Measurements from ENCODE around the gene FADS3. TPM values are rescaled to one million over a fixed set of nuclear protein-coding genes. Genes with fewer than 3 reads are reported as not detected.

FADS3 gene
- total RNA-seq, 1 experiment from 2014 or later: 24.9 TPM

DNA sequence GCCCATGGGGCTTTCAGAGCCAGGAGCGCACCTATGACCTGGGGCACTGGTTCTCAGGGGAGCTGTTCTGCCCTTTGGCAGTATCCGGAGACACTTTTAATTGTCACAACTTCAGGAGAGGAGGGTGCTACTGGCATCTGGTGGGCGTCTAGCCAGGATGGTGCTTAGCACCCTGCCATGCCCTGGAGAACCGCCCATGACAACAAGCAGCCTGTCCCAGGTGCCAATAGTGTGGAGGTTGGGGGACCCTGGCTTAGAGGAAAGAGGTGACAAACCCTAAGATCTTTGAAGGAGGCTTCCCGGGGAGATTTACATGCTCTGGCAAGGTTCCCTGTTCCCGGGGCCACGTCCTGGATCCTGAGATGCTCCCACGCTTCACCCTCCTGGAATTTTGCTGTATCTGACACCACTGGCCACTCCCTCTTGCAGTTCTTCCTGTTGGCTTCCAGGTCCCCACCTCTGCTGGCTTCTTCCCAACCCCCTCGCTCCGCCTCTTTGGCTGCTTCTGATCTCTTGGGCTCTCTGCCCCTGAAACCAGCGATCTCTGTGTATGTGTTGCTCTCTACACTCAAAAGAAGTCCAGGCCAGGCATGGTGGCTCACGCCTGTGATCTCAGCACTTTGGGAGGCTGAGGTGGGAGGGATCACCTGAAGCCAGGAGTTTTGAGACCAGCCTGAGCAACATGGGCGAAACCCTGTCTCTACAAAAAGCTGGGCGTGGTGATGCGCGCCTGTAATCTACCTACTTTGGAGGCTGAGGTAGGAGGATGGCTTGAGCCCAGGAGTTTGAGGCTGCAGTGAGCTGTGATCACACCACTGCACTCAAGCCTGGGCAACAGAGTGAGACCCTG lies 31.1 kb downstream of the FADS3 start:
- DNase-seq (ENCODE audit: low read depth): peak; percentile 23

GRCh38 chr11:61855939-61856680 lies 35.2 kb downstream of the FADS3 start:
- DNase-seq (ENCODE audit: low read depth): no peak

DNA sequence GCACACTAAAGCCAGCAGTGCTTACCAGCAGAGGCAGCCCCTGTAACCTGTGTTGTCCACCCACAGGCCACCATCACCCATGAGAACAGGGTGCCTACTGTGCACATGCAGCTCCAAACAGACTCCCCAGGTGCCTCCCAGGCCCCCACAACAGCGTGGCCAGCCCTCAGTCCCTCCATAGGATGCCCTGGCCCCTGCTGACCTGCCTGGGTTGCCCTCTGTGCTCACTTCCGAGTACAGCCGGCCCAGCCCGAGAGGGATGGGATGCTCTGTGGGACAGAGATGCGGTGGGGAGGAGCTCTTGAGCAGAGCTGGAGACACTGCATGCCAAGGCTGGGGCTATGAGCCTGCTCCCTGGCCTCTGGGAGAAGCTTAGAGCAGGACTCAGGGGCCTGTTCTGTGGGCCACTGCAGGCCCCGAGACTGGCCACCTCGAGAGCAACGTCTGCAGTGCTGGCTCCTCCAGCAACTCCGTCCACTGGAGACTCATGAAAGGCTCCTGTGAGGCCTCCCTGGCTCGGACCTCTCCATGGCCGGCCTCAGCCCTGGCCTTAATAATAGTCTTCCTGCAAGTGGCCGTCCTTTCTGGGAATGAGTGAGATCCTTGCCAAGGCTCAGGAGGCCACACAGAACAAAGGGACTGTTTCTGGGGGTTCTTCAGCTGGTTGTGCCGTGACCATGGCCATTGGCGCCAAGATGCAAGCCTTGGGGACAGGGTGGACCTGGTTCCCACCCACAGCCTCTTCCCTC lies 36.2 kb downstream of the FADS3 start:
- DNase-seq (ENCODE audit: low read depth): no peak

DNA sequence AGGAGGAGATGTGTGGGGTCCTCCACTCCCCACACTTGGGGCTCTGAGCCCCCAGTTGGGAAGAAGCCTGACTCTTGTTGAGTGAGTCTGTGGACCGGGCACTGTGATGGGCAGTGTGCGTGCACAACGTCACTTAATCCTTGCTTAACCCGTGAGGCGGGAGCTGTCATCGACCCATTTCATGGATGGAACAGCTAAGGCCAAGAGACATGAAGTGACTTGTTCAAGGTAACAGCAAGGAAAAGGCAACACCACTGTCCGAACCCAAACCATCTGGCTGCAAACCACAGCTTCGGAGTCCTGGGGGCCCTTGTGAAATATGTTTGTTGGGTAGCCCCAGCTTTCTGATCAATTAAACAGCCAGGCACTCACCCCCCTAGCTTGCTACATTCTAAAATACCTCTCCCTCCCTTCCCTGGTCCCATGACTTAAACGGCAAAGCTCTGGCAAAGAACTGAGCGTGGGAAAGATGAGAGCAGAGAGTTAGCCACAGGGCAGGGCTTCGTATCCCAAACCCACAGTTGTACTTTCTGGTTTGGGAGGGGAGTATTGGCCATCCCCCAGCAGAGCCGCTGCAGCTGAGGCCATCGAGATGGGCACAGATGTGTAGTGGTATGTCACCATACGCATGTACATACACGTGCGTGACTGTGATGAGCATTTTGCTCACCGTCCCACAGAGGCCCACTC lies 37.0 kb downstream of the FADS3 start:
- DNase-seq (ENCODE audit: low read depth): no peak

- no peak for DNase-seq (ENCODE audit: low read depth)
Observed at GRCh38 chr11:61853698-61854169, 37.6 kb downstream of the FADS3 start.

GRCh38 chr11:61851900-61852295 lies 39.4 kb downstream of the FADS3 start:
- DNase-seq (ENCODE audit: low read depth): no peak

DNA sequence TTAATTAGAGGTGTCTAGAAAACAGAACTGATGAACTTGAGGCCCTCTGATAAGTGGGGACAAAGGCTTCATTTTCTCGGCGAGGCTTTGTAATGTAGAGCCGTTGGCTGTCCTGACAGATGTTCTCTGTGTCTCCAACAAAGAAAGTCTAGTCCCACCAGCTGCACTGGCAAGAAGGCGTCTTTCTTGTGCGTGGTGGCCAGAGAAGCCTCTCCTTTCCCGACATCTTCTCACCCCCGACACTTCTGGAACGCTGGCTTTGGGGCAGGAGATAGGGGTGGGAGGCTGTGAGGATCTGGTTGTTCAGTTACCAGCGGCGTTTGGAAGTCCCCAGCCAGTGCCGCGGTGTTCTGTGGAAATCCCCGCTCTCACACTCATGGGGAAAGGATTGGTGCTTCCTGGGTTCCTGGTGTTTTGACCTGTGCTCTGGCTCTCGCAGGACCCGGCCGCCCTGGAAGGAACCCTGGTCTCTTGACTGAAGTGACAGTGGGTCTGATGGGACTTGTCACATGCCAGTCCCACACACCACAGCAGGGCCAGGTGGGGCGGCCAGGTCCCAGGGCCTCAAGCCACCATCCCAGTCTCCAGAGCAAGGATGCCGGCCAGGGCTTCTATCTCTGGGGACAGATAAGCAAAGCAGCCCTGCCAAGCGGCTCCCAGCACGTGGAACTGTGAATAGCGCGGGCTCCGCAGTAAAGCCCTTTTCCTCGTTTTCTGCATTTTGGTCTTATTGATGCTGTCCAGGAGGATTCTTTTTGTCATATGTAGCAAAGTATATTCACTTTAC lies 40.0 kb downstream of the FADS3 start:
- peak; percentile 1 for DNase-seq (ENCODE audit: low read depth)

DNA sequence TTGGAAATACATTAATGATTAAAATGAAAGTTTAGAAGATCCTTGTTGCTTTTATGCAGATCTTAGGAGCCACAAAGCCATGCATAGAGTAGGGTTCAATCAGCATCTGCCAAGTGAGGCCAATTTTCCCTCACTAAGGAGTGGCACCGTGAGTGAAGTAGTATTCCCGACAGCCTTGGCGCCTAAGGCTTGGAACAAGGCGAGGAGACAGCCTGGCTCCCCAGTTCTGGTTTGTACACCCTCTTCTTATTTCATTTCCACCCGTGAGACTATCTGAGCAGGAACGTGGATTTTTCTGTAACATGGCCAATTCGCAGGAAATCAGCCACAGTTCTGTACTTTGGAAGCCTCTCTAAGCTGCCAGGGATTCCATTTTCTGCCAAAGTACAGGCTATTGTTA lies 40.7 kb downstream of the FADS3 start:
- DNase-seq (ENCODE audit: low read depth): no peak

GRCh38 chr11:61848631-61849030 lies 42.7 kb downstream of the FADS3 start:
- no peak for DNase-seq (ENCODE audit: low read depth)

DNA sequence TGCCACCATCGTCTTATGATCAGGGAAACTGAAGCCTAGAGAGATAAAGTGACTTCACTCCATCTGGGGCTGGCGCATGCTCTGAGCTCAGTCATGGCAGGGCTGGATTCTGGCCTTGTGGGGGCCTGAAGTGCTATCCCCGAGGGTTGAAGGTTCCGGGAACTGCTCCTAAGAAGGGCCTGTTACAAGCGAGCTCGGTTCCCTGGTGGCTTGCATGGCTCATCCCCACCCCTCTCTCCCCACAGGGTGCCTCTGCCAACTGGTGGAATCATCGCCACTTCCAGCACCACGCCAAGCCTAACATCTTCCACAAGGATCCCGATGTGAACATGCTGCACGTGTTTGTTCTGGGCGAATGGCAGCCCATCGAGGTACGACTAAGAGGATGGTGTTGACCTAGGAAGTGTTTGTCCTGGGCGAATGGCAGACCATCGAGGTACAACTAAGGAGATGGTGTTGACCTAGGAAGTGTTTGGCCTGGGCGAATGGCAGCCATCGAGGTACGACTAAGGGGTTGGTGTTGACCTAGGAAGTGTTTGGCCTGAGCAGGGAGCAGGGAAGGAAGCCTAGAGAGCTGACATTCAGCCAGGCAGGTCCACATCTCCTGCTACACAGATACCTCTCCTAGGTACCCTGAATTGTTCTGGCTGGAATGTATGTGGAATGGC lies 43.3 kb downstream of the FADS3 start:
- DNase-seq (ENCODE audit: low read depth): no peak

- DNase-seq (ENCODE audit: low read depth): no peak
Observed at GRCh38 chr11:61846362-61847020, 44.9 kb downstream of the FADS3 start.

DNA sequence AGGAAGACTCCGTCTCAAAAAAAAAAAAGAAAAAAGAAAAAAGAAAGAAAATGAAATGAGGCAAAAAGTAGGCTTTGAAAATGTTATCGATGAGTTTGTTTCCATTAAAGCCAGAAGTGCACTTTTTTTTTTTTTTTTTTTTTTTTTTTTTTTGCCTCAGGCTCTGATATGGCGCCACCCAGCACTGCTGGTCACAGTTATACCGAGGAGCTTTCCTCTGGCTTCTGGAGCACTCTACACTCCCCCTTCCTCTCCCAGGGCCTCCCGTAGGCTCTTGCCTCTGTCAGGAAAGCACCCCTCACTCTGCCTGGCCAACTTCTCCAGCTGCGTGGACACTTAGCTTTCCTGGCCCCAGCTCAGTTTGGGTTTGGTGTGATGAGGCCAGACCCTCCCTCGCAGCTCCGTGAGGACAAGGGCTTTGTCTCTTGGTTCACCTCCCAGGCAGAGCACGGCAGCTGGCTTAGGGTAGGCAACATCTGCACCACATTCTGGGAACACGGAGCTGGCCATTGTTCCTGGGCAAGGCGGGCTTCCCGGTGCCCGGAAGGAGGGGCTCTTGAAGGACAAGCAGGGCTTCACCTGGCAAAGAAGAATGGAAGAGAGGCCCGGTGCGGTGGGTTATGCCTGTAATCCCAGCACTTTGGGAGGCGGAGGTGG lies 46.3 kb downstream of the FADS3 start:
- no peak for DNase-seq (ENCODE audit: low read depth)

DNA sequence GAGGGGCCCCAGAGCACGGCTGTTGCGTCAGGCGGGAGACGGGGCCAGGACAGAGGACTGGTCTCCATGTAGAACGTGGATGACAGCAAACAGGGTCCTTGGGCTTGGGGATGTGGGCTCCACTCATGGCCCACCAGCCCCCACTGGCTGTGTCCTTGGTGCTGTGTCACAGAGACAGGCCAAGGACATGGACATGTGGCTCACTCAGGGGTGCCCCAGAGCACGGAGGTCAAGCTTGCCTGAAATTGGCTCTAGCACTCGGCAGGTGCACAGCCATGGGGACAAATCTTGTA lies 48.9 kb downstream of the FADS3 start:
- no peak for DNase-seq (ENCODE audit: low read depth)

DNA sequence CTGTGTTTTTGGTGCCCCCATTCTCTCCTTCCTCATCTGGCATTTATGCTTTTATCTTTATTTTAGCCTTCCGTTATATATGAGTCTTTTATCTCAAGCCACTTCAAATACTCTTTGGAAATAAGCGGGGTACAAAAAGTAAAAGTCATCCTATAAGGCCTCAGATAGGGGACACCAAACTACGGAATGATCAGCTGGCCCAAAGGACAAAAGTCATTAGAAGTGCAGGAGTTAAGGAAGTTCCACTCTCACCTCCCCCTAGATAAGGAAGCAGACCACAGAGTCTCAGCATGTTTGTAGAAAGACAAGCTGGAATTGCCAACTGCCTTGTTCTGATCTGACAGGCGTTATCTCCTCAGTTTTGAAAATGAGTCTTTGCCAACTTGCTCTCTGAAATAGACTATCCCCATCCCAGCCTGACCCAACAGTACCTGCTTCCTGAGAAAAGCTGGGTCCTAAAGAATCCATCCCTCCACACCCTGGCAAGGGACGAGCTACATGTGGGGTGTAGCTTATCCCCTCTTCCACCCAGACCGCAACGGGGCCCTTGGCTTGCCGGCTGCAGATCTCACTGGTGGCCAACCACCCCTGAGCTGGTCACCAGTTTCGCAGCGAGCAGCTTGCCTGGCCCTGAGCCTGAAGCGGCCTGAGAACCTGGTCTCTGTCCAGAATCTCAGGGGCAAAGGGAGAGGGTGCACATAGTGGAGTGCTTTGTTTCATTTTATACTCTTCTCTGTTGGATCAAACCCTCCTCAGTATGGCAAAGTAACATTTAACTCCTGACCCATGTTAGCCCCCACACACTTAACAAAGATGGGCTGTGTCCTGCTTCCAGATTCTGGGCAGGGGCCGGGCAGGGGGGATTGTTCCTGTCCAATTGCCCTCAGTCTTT lies 49.5 kb downstream of the FADS3 start:
- no peak for DNase-seq (ENCODE audit: low read depth)

DNA sequence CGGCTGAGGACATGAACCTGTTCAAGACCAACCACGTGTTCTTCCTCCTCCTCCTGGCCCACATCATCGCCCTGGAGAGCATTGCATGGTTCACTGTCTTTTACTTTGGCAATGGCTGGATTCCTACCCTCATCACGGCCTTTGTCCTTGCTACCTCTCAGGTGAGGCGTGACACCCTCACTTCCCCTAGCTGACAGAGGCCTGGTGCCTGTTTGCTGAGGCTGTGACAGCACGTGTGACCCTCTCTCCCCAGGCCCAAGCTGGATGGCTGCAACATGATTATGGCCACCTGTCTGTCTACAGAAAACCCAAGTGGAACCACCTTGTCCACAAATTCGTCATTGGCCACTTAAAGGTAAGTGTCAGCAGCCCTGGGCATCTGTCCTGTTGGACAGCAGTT lies 51.0 kb downstream of the FADS3 start:
- no peak for DNase-seq (ENCODE audit: low read depth)

DNA sequence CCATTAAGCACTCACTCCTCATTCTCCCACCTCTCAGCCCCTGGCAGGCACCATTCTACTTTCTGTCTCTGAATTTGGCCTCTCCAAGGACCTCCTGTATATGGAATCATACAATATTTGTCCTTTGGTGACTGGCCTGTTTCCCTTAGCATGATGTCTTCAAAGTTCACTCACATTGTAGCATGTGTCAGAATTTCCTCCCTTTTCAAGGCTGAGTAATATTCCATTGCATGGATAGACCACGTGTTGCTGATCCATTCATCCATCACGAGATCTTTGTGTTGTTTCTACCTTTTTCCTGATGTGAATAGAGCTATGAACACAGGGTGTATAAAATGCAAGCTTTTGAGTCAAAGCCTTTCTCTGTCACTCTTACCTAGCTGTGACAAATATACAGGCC lies 51.6 kb downstream of the FADS3 start:
- DNase-seq (ENCODE audit: low read depth): no peak

DNA sequence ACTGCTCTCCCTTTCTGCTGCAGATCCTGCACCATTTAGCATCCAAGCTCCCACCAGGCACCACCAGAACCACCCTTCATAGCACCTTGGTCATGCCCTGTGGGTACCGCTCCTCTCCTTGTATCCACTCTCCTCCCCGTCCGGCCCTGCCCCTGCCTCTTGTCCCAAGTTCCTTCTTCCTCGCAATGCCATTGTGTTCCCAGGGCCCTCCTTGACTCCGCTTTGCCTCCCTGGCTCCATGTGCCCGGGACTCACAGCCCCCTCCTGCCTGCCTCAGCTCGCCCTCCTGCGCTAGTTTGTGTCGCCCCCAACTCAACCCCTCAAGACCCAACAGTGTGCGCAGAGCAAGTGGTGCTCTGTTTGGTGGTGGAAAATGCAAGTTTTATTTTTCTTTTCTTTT lies 52.4 kb downstream of the FADS3 start:
- DNase-seq (ENCODE audit: low read depth): no peak

GRCh38 chr11:61838501-61838900 lies 52.8 kb downstream of the FADS3 start:
- DNase-seq (ENCODE audit: low read depth): no peak

All from Daoy (cell line).